Osteocyte (in vitro differentiated cells): Measurements from ENCODE around the gene RBM38. TPM values are rescaled to one million over a fixed set of nuclear protein-coding genes. Genes with fewer than 3 reads are reported as not detected.

ENCODE experiments used
- DNase-seq: peaks from one replicate; pipeline ENCODE4 v3.0.0; 2021; ENCODE audit warnings: mixed read lengths; ENCODE audit not compliant: unreplicated experiment; ENCODE audit errors: extremely low spot score
- H3K27ac Mint-ChIP-seq: one replicate; pipeline ENCODE4 v1.8.0; 2021; ENCODE audit warnings: mild to moderate bottlenecking, mixed read lengths; ENCODE audit not compliant: unreplicated experiment
- H3K27me3 Mint-ChIP-seq: one replicate; pipeline ENCODE4 v1.8.0; 2021; ENCODE audit warnings: mixed read lengths; ENCODE audit not compliant: unreplicated experiment
- H3K36me3 Mint-ChIP-seq: one replicate; pipeline ENCODE4 v1.8.0; 2021; ENCODE audit warnings: mixed read lengths; ENCODE audit not compliant: unreplicated experiment
- H3K4me1 Mint-ChIP-seq: one replicate; pipeline ENCODE4 v1.8.0; 2021; ENCODE audit warnings: mixed read lengths; ENCODE audit not compliant: unreplicated experiment
- H3K4me3 Mint-ChIP-seq: one replicate; pipeline ENCODE4 v1.8.0; 2021; ENCODE audit warnings: mild to moderate bottlenecking, moderate library complexity, mixed read lengths; ENCODE audit not compliant: unreplicated experiment
- H3K9me3 Mint-ChIP-seq: one replicate; pipeline ENCODE4 v1.8.0; 2021; ENCODE audit warnings: mixed read lengths; ENCODE audit not compliant: unreplicated experiment
- total RNA-seq: library from RNA; stranded (reverse); gene quantifications from 2 replicates; pipeline ENCODE4 v1.2.1, GENCODE V29; 2021
- TF ChIP-seq, protein P1 (sequence below): fragments of 200-600 bp; sonication (generic); IDR thresholded peaks from 2 replicates; pipeline ENCODE4 v1.5.0; 2021; ENCODE audit warnings: antibody characterized with exemption, mild to moderate bottlenecking, moderate library complexity

RBM38 gene
- total RNA-seq, 1 donor from 2014 or later, result 18.8 TPM

DNA sequence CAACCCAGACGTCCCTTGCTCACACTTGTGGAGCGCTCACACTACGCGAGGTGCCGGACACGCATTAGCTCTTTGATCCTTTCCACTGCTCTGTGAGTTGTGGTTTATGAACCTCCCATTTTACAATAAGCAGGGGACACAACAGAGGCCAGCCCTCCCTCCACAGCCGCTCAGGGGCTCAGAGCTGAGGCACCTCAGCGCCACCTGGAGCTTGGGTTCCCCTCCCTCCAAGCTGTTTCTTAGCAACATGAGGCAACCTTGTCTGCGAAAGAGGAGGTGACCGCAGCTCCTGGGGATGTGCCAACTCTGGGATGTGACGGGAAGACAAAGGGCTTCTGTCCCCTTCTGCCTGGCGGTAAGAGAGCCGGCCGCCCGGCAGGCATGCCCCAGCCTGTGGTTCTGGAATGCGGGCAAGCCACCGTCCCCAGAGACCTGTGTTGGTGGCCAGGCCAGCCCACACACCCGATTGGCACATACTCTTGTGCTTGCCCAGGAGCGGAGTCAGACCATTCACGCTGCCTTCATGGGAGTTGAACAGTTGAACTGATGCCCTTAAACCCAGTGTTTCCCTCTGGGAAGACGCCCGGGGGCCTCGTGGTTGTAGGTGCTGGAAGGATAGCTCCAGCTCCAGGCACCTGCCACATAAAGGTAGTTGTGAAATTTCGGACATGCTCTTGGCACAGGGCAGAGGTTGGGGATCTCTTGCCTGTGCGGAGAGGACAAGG, 44.5 kb downstream of the RBM38 start:
- no peak for DNase-seq
- Mint-ChIP-seq H3K36me3 (no peaks in the 10 kb centered on the region), H3K27me3 (peaks cover 6% of the 10 kb centered on the region), H3K4me3 (no peak overlapping the region), H3K9me3 (peaks cover 6% of the 10 kb centered on the region), H3K4me1 (peaks cover 16% of the 10 kb centered on the region), H3K27ac (no peak overlapping the region)
- TF ChIP-seq, protein P1, sequence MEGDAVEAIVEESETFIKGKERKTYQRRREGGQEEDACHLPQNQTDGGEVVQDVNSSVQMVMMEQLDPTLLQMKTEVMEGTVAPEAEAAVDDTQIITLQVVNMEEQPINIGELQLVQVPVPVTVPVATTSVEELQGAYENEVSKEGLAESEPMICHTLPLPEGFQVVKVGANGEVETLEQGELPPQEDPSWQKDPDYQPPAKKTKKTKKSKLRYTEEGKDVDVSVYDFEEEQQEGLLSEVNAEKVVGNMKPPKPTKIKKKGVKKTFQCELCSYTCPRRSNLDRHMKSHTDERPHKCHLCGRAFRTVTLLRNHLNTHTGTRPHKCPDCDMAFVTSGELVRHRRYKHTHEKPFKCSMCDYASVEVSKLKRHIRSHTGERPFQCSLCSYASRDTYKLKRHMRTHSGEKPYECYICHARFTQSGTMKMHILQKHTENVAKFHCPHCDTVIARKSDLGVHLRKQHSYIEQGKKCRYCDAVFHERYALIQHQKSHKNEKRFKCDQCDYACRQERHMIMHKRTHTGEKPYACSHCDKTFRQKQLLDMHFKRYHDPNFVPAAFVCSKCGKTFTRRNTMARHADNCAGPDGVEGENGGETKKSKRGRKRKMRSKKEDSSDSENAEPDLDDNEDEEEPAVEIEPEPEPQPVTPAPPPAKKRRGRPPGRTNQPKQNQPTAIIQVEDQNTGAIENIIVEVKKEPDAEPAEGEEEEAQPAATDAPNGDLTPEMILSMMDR, result no peak

DNA sequence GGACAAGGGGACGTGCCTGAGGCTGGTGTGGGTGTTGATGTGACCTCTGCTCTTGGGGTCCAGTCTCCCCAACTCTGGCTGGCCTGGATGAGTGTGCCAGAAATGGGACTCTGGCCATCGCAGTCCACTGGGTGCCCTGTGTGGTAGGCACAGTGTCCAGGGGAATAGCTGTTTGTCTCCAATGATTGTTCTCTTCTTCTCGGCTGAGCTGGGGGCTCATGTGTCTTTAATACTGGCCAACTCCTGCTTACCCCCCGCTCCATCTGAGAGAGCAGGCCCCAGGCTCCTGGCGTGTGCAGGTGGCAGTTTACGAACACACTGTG, 45.0 kb downstream of the RBM38 start:
- no peak for DNase-seq
- H3K36me3 Mint-ChIP-seq, result no peaks in the 10 kb centered on the region
- TF ChIP-seq, protein P1, result no peak
- H3K9me3 Mint-ChIP-seq, result peaks cover 6% of the 10 kb centered on the region
- peaks cover 6% of the 10 kb centered on the region for H3K27me3 Mint-ChIP-seq
- H3K27ac Mint-ChIP-seq, result no peak overlapping the region
- peaks cover 17% of the 10 kb centered on the region for H3K4me1 Mint-ChIP-seq
- H3K4me3 Mint-ChIP-seq, result no peak overlapping the region

DNA sequence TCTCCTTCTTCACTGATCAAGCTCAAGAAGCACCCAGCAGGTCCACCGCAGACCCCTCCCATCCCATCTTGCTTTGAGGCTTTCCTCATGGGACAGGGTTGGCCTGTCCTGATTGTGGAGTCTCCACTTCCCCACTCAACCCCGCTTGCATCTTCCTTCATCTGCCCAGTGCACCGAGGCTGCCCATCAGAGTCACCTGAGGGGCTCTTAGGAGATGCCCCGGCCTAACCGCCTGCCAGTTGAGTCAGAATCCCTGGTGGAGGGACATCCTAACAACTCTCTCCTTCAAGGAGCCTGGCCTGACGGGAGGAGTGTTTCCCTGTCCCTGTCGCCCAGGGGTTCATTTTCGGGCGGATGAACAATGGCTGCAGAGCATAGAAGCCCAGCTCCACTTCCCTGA, 46.1 kb downstream of the RBM38 start:
- Mint-ChIP-seq H3K36me3 (no peaks in the 10 kb centered on the region), H3K9me3 (peaks cover 6% of the 10 kb centered on the region), H3K4me1 (peaks cover 20% of the 10 kb centered on the region), H3K27me3 (peaks cover 6% of the 10 kb centered on the region), H3K27ac (no peak overlapping the region), H3K4me3 (no peak overlapping the region)
- TF ChIP-seq, protein P1, result no peak
- DNase-seq, result no peak

DNA sequence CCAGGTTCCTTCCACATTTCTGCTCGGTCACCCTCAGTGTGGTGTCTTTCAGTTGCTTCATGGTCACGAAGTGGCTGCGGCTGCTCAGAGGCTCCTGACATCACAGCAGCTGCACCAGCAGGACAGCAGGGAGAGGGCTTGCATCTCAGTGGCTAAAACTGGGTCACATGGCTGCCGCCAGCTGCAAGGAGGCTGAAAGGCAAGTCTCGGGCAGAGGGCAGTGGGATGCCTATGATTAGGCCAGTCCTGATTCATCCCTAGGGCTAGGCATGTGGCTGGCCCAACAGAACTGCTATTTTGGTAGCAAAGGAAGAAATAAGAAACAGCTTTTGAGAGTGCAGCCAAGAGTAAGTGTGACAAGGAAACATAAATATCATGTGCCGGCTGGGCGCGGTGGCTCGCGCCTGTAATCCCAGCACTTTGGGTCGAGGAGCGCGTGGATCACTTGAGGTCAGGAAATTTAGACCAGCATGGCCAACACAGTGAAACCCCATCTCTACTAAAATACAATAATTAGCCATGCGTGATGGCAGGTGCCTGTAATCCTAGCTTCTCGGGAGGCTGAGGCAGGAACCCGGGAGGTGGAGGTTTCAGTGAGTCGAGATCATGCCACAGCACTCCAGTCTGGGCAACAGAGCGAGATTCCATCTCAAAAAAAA, 46.6 kb downstream of the RBM38 start:
- Mint-ChIP-seq H3K27me3 (peaks cover 6% of the 10 kb centered on the region), H3K4me3 (no peak overlapping the region), H3K9me3 (peaks cover 6% of the 10 kb centered on the region), H3K4me1 (peaks cover 20% of the 10 kb centered on the region), H3K36me3 (no peaks in the 10 kb centered on the region), H3K27ac (no peak overlapping the region)
- DNase-seq, result no peak
- TF ChIP-seq, protein P1, result no peak

DNA sequence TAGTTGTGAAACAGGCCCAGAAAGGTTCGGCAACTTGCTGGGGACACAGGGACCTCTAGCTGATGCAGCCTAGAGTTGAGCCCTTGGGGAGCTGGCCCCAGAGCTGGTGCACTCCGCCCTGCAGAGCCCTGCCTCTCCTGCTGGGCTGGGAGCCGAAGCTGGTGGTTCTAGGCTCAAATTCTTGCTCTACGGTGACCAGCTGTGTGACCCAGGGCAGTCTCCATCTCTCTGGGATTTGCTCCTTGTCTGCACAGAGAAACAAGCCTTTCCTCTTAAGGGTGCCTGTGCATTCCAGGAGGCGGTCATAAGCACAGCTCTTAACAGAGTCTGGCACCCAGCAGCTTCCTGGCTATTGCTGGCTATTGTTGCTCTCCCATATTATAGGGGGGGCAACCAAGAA, 47.4 kb downstream of the RBM38 start:
- H3K36me3 Mint-ChIP-seq, result no peaks in the 10 kb centered on the region
- TF ChIP-seq, protein P1, result no peak
- peaks cover 6% of the 10 kb centered on the region for H3K27me3 Mint-ChIP-seq
- H3K4me3 Mint-ChIP-seq, result no peak overlapping the region
- H3K4me1 Mint-ChIP-seq, result peaks cover 20% of the 10 kb centered on the region
- H3K9me3 Mint-ChIP-seq, result peaks cover 6% of the 10 kb centered on the region
- DNase-seq, result no peak
- H3K27ac Mint-ChIP-seq, result no peak overlapping the region
